Measurements from ENCODE around the gene POU6F2. TPM values are rescaled to one million over a fixed set of nuclear protein-coding genes. Genes with fewer than 3 reads are reported as not detected.

POU6F2 gene
- total RNA-seq, 1 donor from 2014 or later, result 7.9 TPM

GRCh38 chr7:39430909-39431641, 453.4 kb downstream of the POU6F2 start:
- Mint-ChIP-seq H3K9me3 (peaks cover 3% of the 10 kb centered on the region), H3K4me1 (peaks cover under 1% of the 10 kb centered on the region), H3K36me3 (ENCODE audit: low read depth) (peaks cover 9% of the 10 kb centered on the region), H3K27me3 (ENCODE audit: low read depth) (no peaks in the 10 kb centered on the region), H3K27ac (ENCODE audit: unreplicated experiment) (no peak overlapping the region), H3K4me3 (no peak overlapping the region)
- no peak for TF ChIP-seq CTCF (conservative IDR thresholded peaks at IDR 0.05)
- no peak for DNase-seq (ENCODE audit: low read depth, low spot score)

GRCh38 chr7:39432368-39432767, 454.7 kb downstream of the POU6F2 start:
- no peak overlapping the region for H3K27ac Mint-ChIP-seq (ENCODE audit: unreplicated experiment)
- no peak for TF ChIP-seq CTCF (conservative IDR thresholded peaks at IDR 0.05)
- H3K9me3 Mint-ChIP-seq, result peaks cover 3% of the 10 kb centered on the region
- no peak for DNase-seq (ENCODE audit: low read depth, low spot score)
- no peaks in the 10 kb centered on the region for H3K27me3 Mint-ChIP-seq (ENCODE audit: low read depth)
- peaks cover 11% of the 10 kb centered on the region for H3K4me1 Mint-ChIP-seq
- H3K4me3 Mint-ChIP-seq, result no peak overlapping the region
- peaks cover 12% of the 10 kb centered on the region for H3K36me3 Mint-ChIP-seq (ENCODE audit: low read depth)

- peaks cover 11% of the 10 kb centered on the region for H3K4me1 Mint-ChIP-seq
- DNase-seq (ENCODE audit: low read depth, low spot score), result no peak
- peaks cover 3% of the 10 kb centered on the region for H3K9me3 Mint-ChIP-seq
- no peak overlapping the region for H3K4me3 Mint-ChIP-seq
- peaks cover 12% of the 10 kb centered on the region for H3K36me3 Mint-ChIP-seq (ENCODE audit: low read depth)
- H3K27ac Mint-ChIP-seq (ENCODE audit: unreplicated experiment), result no peak overlapping the region
- H3K27me3 Mint-ChIP-seq (ENCODE audit: low read depth), result no peaks in the 10 kb centered on the region
- no peak for TF ChIP-seq CTCF (conservative IDR thresholded peaks at IDR 0.05)
Measured at GRCh38 chr7:39432807-39433416, 455.2 kb downstream of the POU6F2 start.

DNA sequence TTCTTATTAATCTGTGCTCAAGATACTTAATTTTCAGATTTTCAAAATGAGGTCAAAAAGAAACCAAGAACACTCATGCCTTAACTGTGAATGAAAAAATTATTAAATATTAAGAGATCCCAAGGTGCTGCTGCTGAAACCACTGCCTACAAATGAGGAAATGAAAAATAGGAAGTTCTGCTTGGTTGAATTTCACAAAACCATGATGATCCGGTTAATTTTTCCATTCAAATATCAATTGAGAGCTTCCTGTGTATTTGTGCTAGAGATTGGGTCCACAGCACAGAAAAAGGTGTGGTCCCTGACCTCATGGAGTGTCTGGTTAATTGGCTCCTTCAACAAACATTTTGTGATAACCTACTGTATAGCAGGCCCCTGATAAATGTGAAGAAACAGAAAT, 455.8 kb downstream of the POU6F2 start:
- peaks cover 11% of the 10 kb centered on the region for H3K4me1 Mint-ChIP-seq
- H3K27me3 Mint-ChIP-seq (ENCODE audit: low read depth), result no peaks in the 10 kb centered on the region
- H3K9me3 Mint-ChIP-seq, result peaks cover 3% of the 10 kb centered on the region
- H3K27ac Mint-ChIP-seq (ENCODE audit: unreplicated experiment), result no peak overlapping the region
- peaks cover 12% of the 10 kb centered on the region for H3K36me3 Mint-ChIP-seq (ENCODE audit: low read depth)
- DNase-seq (ENCODE audit: low read depth, low spot score), result no peak
- no peak for TF ChIP-seq CTCF (conservative IDR thresholded peaks at IDR 0.05)
- no peak overlapping the region for H3K4me3 Mint-ChIP-seq

GRCh38 chr7:39434012-39434411, 456.3 kb downstream of the POU6F2 start:
- no peak overlapping the region for H3K4me3 Mint-ChIP-seq

More at GRCh38 chr7:39434012-39434411, 456.3 kb downstream of the POU6F2 start:
- Mint-ChIP-seq H3K36me3 (ENCODE audit: low read depth) (peaks cover 12% of the 10 kb centered on the region), H3K27me3 (ENCODE audit: low read depth) (no peaks in the 10 kb centered on the region), H3K27ac (ENCODE audit: unreplicated experiment) (no peak overlapping the region), H3K4me1 (peaks cover 11% of the 10 kb centered on the region), H3K9me3 (peaks cover 3% of the 10 kb centered on the region)
- no peak for DNase-seq (ENCODE audit: low read depth, low spot score)
- TF ChIP-seq CTCF (conservative IDR thresholded peaks at IDR 0.05), result no peak
